T-helper 2 cell treated with Interferon-gamma antibody and Interleukin-4, amounts not matched to agents 5 μg/mL and 100 μg/mL, for 36 hours (primary cell): ENCODE data around the gene SYTL1.
"Not testable (repeated sequence)": the region's sequence is repeated elsewhere in the genome, so short reads cannot be mapped to it uniquely, and the experiment has no call there.

Experiments
- DNase-seq: peaks from one replicate; pipeline ENCODE4 v3.0.0; 2021; ENCODE audit warnings: low spot score
- H3K27ac Mint-ChIP-seq: one replicate; pipeline ENCODE4 v1.8.0; 2021; ENCODE audit warnings: mild to moderate bottlenecking, mixed read lengths
- H3K27me3 Mint-ChIP-seq: one replicate; pipeline ENCODE4 v1.8.0; 2021; ENCODE audit warnings: low read depth, mixed read lengths
- H3K36me3 Mint-ChIP-seq: one replicate; pipeline ENCODE4 v1.8.0; 2021; ENCODE audit warnings: low read depth, mixed read lengths
- H3K4me1 Mint-ChIP-seq: one replicate; pipeline ENCODE4 v1.8.0; 2021; ENCODE audit warnings: low read depth, mixed read lengths
- H3K4me3 Mint-ChIP-seq: one replicate; pipeline ENCODE4 v1.8.0; 2022; ENCODE audit warnings: mild to moderate bottlenecking, moderate library complexity, mixed read lengths
- H3K9me3 Mint-ChIP-seq: one replicate; pipeline ENCODE4 v1.8.0; 2021; ENCODE audit warnings: mixed read lengths

SYTL1 gene

GRCh38 chr1:27384797-27385196, 43.0 kb downstream of the SYTL1 start:
- H3K27ac Mint-ChIP-seq, H3K4me1 Mint-ChIP-seq, H3K9me3 Mint-ChIP-seq, H3K36me3 Mint-ChIP-seq, DNase-seq, H3K4me3 Mint-ChIP-seq: not testable (repeated sequence)
- peaks cover 17% of the 10 kb centered on the region for H3K27me3 Mint-ChIP-seq

- Mint-ChIP-seq H3K4me3 (no peak overlapping the region), H3K9me3 (no peaks in the 10 kb centered on the region), H3K4me1 (peaks cover 13% of the 10 kb centered on the region), H3K27me3 (peaks cover 11% of the 10 kb centered on the region), H3K36me3 (no peaks in the 10 kb centered on the region), H3K27ac (no peak overlapping the region)
- peak; percentile 54 for DNase-seq
Measured at GRCh38 chr1:27388337-27389005, 46.6 kb downstream of the SYTL1 start.

- no peaks in the 10 kb centered on the region for H3K9me3 Mint-ChIP-seq
- H3K27me3 Mint-ChIP-seq = peaks cover 7% of the 10 kb centered on the region
- DNase-seq = no peak
- H3K4me1 Mint-ChIP-seq = peaks cover 15% of the 10 kb centered on the region
- peak overlapping the region; percentile 78 for H3K4me3 Mint-ChIP-seq
- no peaks in the 10 kb centered on the region for H3K36me3 Mint-ChIP-seq
- peak overlapping the region; percentile 80 for H3K27ac Mint-ChIP-seq
Measured at GRCh38 chr1:27391511-27392095, 49.8 kb downstream of the SYTL1 start.

- H3K27ac Mint-ChIP-seq = peak within 1 kb of the TSS; percentile 80
- no peaks in the 10 kb centered on the region for H3K9me3 Mint-ChIP-seq
- no peaks in the 10 kb centered on the region for H3K36me3 Mint-ChIP-seq
- peaks cover 4% of the 10 kb centered on the region for H3K27me3 Mint-ChIP-seq
- peaks cover 15% of the 10 kb centered on the region for H3K4me1 Mint-ChIP-seq
- DNase-seq = peak; percentile 93
- H3K4me3 Mint-ChIP-seq = peak within 1 kb of the TSS; percentile 79
Measured at GRCh38 chr1:27392096-27392777, 50.4 kb downstream of the SYTL1 start, which contains the start of gene GPR3. TSS of gene GPR3 (plus strand) at chr1:27392622. CDS start at chr1:27393799, 1,177 bp downstream.

GRCh38 chr1:27392778-27393635, 51.2 kb downstream of the SYTL1 start:
- H3K4me1 Mint-ChIP-seq = peaks cover 15% of the 10 kb centered on the region
- peak overlapping the region; percentile 79 for H3K4me3 Mint-ChIP-seq
- peaks cover 4% of the 10 kb centered on the region for H3K27me3 Mint-ChIP-seq
- no peak for DNase-seq
- H3K27ac Mint-ChIP-seq = peak overlapping the region; percentile 49
- H3K9me3 Mint-ChIP-seq = no peaks in the 10 kb centered on the region
- H3K36me3 Mint-ChIP-seq = no peaks in the 10 kb centered on the region

DNA sequence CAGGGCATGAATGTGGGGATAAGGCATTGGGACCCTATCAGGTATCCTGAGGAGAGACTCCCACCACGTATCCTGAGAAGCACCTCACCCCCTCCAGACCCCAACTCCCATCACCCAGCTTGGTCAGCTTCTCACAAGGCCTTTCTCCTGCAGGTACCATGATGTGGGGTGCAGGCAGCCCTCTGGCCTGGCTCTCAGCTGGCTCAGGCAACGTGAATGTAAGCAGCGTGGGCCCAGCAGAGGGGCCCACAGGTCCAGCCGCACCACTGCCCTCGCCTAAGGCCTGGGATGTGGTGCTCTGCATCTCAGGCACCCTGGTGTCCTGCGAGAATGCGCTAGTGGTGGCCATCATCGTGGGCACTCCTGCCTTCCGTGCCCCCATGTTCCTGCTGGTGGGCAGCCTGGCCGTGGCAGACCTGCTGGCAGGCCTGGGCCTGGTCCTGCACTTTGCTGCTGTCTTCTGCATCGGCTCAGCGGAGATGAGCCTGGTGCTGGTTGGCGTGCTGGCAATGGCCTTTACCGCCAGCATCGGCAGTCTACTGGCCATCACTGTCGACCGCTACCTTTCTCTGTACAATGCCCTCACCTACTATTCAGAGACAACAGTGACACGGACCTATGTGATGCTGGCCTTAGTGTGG, 51.9 kb downstream of the SYTL1 start:
- Mint-ChIP-seq H3K27me3 (peaks cover 2% of the 10 kb centered on the region), H3K27ac (no peak overlapping the region), H3K4me1 (peaks cover 15% of the 10 kb centered on the region), H3K36me3 (no peaks in the 10 kb centered on the region), H3K4me3 (peak overlapping the region; percentile 79), H3K9me3 (no peaks in the 10 kb centered on the region)
- DNase-seq = no peak

GRCh38 chr1:27394282-27394658, 52.4 kb downstream of the SYTL1 start:
- H3K4me1 Mint-ChIP-seq = peaks cover 15% of the 10 kb centered on the region
- H3K27ac Mint-ChIP-seq = no peak overlapping the region
- H3K9me3 Mint-ChIP-seq = no peaks in the 10 kb centered on the region
- peaks cover 2% of the 10 kb centered on the region for H3K27me3 Mint-ChIP-seq
- no peaks in the 10 kb centered on the region for H3K36me3 Mint-ChIP-seq
- no peak overlapping the region for H3K4me3 Mint-ChIP-seq
- no peak for DNase-seq

GRCh38 chr1:27394925-27395324, 53.1 kb downstream of the SYTL1 start:
- Mint-ChIP-seq H3K27ac (no peak overlapping the region), H3K4me3 (no peak overlapping the region)

GRCh38 chr1:27395441-27396195, 53.8 kb downstream of the SYTL1 start:
- H3K27ac Mint-ChIP-seq = peak overlapping the region; percentile 36
- H3K4me3 Mint-ChIP-seq = no peak overlapping the region
- H3K27me3 Mint-ChIP-seq = peaks cover 2% of the 10 kb centered on the region
- no peaks in the 10 kb centered on the region for H3K36me3 Mint-ChIP-seq
- no peaks in the 10 kb centered on the region for H3K9me3 Mint-ChIP-seq
- H3K4me1 Mint-ChIP-seq = peaks cover 15% of the 10 kb centered on the region
- peak; percentile 74 for DNase-seq

More at GRCh38 chr1:27394925-27395324, 53.1 kb downstream of the SYTL1 start:
- Mint-ChIP-seq H3K36me3 (no peaks in the 10 kb centered on the region), H3K9me3 (no peaks in the 10 kb centered on the region), H3K27me3 (peaks cover 2% of the 10 kb centered on the region), H3K4me1 (peaks cover 15% of the 10 kb centered on the region)
- no peak for DNase-seq

- H3K27ac Mint-ChIP-seq = no peak overlapping the region
- H3K27me3 Mint-ChIP-seq = peaks cover 2% of the 10 kb centered on the region
- peaks cover 10% of the 10 kb centered on the region for H3K4me1 Mint-ChIP-seq
Measured at GRCh38 chr1:27397110-27397509, 55.3 kb downstream of the SYTL1 start.

GRCh38 chr1:27397749-27398148, 55.9 kb downstream of the SYTL1 start:
- Mint-ChIP-seq H3K36me3 (no peaks in the 10 kb centered on the region), H3K27ac (no peak overlapping the region), H3K4me1 (peaks cover 8% of the 10 kb centered on the region), H3K4me3 (no peak overlapping the region), H3K27me3 (no peaks in the 10 kb centered on the region), H3K9me3 (no peaks in the 10 kb centered on the region)
- no peak for DNase-seq

More at GRCh38 chr1:27397110-27397509, 55.3 kb downstream of the SYTL1 start:
- DNase-seq = no peak
- Mint-ChIP-seq H3K4me3 (no peak overlapping the region), H3K36me3 (no peaks in the 10 kb centered on the region), H3K9me3 (no peaks in the 10 kb centered on the region)

- no peaks in the 10 kb centered on the region for H3K9me3 Mint-ChIP-seq
- no peak for DNase-seq
- H3K4me1 Mint-ChIP-seq = peaks cover 10% of the 10 kb centered on the region
Measured at GRCh38 chr1:27398405-27399149, 56.8 kb downstream of the SYTL1 start.

More at GRCh38 chr1:27398405-27399149, 56.8 kb downstream of the SYTL1 start:
- H3K27me3 Mint-ChIP-seq = no peaks in the 10 kb centered on the region
- H3K36me3 Mint-ChIP-seq = no peaks in the 10 kb centered on the region
- H3K4me3 Mint-ChIP-seq = no peak overlapping the region
- peak overlapping the region; percentile 35 for H3K27ac Mint-ChIP-seq
